Midbrain (tissue), 1 donor: ENCODE data around the gene POMGNT1.

ENCODE experiments used
- DNase-seq: peaks from one replicate; lab custom pipeline; 2025; lab: John Stamatoyannopoulos, UW

Gene POMGNT1

GRCh38 chr1:46157916-46158311 is 40.3 kb downstream of the POMGNT1 start:
- no peak for DNase-seq

GRCh38 chr1:46153732-46154131 is 44.5 kb downstream of the POMGNT1 start:
- no peak for DNase-seq

GRCh38 chr1:46153228-46153627 is 45.0 kb downstream of the POMGNT1 start:
- DNase-seq = no peak

GRCh38 chr1:46152016-46152415 is 46.2 kb downstream of the POMGNT1 start:
- DNase-seq = no peak

GRCh38 chr1:46150085-46150484 is 48.1 kb downstream of the POMGNT1 start:
- no peak for DNase-seq

GRCh38 chr1:46148318-46148717 is 49.9 kb downstream of the POMGNT1 start:
- no peak for DNase-seq
